Measurements from ENCODE around the gene BCAS1.

The BCAS1 gene

DNA sequence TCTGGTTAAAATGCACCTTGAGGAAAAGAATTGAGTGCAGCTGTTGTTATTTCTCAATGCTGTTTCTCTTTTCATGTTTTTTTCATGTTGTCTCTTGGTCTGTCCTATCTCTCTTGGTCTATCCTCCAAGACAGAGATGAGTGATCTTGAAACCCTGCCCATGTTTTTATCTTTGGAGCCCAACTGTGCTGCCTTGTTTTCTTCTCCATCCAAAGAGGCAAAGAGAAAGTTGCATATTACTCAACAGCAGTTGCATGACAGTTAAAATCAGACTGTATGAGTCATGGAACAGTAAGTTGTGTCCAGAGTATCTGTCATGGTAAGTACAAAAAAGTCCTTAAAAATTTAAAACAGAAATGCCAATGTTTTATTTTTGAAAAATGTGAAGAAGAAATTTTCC is 26.2 kb downstream of the BCAS1 start:
- no peak for DNase-seq

DNA sequence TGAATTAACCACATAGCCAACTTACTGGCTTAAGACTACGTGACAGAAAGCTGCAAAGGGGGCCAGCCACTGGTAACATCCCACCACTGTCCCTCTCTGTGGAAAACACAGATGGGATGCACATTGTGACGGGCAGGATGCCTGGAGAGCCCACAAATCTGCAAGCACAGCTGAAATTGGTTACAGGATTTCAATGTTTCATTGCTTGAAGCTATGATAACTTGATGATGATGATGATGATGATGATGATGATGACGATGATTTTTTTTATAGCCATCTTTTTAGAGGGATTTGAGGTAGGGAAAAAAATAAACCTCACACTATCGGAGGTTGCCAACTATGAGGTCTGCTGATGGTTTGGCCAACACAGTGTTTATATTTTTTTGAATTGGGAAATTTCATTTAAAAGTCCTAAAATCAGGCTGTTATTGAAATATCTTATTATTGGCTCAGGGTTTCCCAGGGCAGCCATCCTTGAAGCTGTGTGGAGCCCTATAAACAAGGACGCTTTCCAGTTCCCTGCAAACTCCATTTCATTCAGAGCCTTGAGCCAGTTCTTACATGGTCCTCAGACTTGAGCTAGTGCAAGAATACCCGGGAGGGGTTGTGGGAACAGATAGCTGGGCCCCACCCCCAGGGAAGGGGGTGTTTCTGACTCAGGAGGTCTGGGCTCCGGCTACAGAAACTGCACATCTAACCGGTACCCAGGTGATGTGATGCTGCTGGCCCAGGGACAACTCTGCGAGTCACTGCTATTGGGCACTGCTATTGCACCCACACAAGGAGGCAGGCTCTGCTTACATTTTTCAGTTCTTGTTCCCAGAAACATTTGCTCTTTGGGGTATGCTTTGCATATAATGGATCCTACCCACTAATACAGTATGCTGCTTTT is 27.1 kb downstream of the BCAS1 start:
- DNase-seq, result no peak

DNA sequence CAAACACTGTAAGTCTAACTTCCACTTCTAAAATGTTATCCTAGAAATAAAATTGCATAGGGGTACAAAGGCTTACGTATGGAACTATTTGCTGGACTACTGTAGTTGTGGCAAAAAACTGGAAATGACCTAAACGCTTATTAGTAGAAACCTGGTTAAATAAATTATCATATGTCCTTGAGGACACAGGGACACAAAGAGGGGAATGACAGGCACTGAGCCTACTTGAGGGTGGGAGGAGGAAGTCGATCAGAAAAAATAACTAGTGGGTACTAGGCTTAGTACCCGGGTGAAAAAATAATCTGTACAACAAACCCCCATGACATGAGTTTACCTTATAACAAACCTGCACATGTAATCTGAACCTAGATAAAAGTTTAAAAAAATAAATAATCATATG is 28.4 kb downstream of the BCAS1 start:
- no peak for DNase-seq

DNA sequence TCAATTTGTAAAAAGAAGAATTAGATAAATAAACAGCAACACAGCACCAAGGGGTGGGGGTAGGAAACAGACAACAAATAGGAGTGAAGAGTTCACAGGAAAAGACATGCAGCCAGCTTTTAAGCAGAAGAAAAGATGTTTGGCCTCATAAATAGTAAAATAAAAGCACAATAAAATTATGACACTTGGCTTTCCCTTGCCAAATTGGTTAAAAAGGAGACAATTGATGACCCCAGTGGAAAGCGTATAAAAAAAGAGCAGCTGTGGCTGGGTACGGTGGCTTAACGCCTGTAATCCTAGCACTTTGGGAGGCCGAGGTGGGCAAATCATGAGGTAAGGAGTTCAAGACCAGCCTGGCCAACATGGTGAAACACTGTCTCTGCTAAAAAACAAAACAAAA is 29.1 kb downstream of the BCAS1 start:
- no peak for DNase-seq

DNA sequence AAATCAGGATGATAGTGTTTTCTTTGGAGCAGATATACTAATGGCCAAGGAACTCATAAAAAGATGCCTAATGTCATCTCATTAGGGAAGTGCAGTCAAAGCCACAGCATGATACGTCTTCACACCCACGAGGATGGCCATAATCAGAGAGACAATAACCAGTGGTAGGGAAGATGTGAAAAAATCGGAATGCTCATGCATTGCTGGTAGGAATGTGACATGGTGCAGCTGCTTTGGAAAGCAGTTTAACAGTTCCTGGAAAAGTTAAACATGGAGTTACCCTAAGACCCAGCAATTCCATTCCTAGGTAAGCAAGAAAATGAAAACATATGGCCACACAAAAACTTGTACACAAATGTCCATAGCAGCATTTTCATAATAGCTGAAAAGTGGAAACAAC is 29.9 kb downstream of the BCAS1 start:
- no peak for DNase-seq

DNA sequence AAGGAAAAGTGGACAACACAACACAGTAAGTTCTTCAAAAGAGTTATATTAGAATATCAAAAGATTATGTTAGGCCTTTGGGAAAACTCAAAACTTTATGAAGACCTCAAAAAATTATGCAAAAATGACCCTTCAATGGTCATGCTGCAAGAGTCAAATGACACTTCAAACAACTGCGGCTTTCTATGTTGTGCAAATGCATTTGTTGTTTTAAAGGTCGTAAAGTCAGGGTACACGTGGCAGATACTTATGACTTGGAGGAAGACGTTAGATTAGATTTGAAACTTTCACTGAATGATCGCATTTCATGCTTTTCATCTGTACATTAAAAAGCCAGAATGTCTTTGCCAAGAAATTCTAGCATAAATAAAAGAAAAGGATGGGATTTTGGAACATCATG is 31.4 kb downstream of the BCAS1 start:
- no peak for DNase-seq

DNA sequence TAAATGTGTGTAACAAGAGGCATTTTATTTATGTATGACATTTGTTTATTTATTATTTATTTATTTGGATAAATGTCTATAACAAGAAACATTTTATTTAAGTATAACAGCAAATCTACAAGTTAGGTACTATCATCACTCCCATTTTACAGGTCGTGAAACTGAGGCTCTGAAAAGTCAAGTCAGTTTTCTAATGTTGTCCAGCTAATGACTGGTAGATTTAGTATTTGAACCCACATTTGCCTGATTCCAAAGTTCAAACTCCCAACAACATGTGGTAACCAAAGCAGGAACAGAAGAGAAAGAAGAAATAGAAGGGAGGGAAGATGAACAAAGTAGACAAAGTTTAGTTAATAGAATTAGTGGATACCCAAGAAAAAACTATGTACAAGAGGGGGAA is 32.9 kb downstream of the BCAS1 start:
- no peak for DNase-seq

DNA sequence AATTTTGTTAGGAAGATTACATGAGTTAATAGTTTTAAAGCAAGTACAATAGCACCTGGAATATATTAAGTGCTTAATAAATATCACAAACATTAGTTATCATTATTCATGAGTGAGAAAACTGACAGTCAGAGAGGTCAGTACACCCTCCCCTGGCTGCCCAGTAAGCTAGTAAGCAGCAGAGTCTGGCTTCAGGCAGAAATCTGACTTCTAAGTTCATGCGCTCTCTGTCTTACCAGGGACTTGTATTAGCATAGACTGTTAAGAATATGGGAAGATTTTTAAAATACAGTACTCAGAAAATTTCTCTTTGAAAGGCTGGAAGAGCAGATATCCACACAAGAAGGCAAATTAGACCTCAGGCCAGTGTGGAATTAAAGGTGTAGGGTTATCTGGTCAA is 40.8 kb downstream of the BCAS1 start:
- no peak for DNase-seq

DNA sequence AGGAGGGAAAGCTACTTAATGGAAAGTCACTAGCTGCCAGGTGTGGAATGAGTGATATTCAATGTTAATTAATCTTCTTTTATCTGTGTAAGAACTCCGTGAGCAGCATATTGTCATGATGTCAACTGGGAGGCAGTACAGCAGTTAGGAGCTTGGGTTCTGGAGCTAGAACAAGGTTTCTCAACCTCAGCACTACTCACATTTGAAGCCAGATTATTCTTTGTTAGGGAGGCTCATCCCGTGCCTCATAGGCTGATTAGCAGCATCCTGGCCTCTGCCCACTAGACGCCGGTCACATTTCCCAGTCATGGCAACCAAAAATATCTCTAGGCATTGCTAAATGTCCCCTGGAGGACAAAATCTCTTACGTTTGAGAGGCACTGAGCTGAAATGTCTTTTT is 41.2 kb downstream of the BCAS1 start:
- no peak for DNase-seq

DNA sequence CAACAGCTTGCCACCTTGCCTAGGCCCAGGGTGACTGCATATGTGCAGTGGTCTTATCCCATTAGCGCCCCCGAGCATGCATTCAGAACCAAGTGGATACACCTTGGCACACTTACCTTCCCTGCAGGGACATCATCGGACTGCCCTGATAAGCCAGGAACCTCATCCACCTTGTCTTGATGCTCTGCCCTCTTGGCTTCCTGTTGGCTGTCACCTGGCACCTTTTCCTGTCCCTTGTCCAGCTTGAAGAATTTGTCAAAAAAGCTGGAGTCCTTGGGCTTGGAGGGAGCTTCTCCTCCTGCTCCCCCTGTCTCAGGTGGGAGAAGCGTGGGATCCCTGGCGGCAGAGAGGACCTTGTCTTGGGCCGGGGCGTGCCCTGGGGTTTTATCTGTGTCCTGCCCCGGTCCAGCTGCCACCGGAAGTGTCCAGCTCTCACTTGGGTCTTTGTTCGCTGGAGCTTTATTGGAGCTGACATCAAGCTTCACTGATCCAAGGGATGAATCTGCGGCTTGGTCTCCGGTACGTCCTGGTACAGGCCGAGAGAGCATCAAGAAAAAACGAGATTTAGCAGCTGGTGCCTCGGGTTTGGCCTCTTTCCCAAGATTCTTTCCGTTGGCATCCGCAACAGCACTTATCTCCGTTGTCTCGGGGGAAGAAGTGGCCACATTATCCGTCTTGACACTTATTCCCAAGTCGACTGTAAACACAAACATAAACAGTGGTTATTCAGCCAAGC is 42.0 kb downstream of the BCAS1 start:
- DNase-seq, result peak; percentile 24

DNA sequence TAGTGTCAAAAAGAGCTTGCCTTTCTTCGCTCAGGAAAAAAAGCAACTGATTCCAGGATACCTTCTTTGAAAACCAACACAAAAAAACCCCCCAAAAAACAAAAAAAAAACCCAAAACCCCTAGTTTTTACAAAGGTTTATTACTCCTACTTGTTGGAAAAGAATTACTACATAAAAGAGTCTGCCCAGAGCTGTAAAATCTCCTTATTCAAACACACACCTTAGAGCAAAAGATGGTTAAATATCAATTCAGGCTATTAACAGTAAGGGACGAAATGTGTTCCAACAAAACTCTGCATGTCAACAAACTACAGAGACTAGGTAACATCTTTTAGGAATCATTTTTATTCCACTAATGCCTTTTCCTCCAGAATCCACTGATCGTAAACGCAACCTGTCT is 42.7 kb downstream of the BCAS1 start:
- no peak for DNase-seq

DNA sequence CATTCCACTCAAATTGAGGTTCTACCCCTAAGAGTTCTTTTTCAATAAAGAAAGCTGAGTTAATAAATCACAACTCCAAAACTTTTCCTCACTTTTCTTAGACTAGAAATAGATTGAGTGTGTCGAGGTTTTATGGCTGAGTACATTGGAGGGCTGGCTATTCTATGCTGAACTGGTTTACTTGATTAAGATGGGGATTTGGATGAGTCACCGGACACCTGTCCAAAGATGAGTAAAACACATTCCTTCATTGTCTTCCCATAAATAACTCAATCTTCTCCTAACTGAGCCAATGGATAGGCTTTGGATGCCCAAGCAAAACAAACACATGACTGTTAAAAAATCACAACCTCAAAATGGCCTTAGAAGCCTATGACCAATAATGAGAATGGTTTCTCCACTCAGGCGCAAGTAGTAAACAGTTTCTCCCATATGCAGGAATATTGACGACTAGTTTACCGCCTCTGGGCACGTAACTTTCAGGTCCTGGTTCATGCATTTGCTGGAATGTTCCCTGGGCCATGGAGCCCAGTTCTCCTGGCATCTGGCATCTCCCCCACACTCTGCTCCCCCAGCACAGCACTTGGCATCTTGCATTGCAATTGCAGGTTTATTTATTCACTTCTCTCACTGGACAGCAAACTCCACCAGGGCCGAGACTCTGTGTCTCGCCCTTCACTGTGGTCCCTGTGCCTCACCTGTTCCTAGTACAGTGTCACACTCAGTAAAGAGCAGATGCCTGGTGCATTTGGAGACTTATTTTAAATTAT is 43.9 kb downstream of the BCAS1 start:
- DNase-seq, result no peak

DNA sequence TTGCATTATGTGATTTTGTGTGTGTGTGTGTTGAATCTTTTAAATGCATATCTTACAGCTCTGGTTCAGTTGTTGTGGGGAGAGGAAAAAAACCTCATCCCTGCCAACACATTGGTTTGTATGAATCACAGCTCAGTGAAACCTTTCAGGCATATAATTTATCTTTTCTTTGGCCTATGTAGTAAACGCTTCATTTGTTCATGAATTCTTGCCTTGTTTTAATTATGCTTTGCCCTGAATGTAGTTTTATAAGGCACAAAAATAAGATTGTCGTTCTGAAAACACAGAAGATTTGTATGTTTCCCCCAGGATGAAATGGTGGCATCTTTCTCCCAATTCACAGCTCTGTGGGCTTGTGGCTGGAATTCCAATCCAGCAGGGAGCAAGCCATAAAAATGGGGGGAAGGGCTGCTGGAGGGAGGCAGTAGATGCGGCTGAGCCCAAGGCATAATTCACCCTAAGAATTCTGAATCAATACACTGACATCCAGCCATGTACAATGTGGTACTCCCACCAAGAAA is 45.1 kb downstream of the BCAS1 start:
- DNase-seq, result no peak

DNA sequence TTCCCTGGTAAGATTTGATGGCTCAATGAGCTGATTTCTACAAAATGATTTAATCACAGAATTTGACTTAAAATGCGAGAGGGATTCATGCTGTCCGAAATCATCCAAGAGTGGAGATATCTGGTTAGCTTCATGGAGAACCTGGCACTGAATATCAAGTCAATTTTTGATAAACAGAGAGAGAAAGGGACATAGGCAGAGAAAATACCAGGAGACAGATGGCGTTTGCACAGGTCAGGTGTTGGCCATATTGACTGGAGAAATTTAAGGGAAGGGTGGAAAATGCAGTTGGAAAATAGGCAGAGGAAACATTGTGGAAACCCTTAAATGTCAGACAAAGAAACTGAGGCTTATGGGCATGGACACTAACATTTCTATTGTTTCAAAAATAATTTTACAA is 47.0 kb downstream of the BCAS1 start:
- peak; percentile 31 for DNase-seq

DNA sequence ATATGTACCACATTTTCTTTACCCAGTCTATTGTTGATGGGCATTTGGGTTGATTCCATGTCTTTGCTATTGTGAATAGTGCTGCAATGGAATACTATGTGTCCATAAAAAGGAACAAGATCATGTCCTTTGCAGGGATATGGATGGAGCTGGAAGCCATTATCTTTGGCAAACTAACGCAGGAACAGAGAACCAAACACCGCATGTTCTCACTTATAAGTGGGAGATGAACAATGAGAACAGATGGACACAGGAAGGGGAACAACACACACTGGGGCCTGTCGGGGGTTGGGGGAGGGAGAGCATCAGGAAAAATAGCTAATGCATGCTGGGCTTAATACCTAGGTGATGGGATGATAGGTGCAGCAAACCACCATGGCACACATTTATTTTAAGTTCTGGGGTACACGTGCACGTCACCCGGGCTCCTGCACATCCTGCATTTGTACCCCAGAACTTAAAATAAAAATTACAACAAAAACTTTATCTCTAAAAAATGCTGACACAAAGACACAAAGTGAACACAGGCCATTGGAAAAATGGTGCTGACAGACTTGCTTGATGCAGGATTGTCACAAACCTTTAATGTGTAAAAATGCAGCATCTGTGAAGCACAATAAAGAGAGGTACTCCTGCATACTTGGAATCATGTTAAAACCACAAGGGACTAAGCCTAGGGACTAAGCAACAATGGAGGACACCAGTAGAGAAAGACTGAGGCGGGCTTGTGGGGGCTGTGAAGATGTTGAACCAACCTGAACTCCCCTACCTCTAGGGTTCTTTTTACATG is 48.8 kb downstream of the BCAS1 start:
- peak; percentile 27 for DNase-seq

DNA sequence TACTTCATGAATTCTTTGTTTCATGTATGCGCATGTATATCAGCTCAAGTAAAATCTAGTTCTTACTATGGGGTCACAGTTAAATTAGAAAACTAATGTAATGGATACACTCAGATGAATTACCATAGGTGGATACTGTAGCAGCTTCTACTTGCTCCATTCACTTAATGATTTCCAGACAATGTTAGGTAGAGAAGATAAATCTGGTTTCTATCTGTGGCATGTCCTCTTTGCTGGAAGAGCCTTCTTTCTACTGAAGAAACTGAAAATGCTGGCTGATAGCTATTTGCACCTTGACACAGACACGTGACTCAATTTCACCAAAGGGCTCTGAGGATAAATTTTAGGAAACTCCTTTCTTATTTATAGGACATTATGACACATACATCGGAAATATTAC is 49.5 kb downstream of the BCAS1 start:
- no peak for DNase-seq

DNA sequence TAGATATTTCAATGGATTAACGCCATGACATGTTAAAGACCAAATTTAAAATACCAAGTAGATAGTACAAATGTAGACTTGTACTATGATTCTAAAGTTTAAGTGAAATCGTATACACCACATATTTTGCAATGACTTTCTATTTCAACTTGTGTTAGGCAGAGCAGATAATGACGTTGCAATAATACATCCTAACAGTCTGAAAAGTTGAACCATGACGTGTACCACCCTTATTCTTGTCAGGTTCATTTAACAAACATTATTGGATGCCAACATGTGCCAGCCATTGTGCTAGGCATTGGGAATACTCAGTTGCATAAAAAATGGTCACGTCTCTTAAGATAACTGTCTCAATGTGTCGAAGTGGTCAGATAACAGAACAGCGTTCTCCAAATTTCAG is 50.0 kb downstream of the BCAS1 start:
- DNase-seq, result no peak

DNA sequence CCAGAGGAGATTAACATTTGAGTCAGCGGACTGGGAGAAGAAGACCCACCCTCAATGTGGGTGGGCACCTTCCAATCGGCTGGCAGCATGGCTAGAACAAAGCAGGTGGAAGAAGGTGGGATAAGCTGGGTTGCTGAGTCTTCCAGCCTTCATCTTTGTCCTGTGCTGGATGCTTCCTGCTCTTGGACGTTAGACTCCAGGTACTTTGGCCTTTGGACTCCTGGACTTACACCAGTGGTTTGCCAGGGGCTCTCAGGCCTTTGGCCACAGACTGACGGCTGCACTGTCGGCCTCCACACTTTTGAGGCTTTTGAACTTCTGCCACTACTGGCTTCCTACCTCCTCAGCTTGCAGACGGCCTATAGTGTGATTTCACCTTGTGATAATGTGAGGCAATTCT is 50.8 kb downstream of the BCAS1 start:
- no peak for DNase-seq

DNA sequence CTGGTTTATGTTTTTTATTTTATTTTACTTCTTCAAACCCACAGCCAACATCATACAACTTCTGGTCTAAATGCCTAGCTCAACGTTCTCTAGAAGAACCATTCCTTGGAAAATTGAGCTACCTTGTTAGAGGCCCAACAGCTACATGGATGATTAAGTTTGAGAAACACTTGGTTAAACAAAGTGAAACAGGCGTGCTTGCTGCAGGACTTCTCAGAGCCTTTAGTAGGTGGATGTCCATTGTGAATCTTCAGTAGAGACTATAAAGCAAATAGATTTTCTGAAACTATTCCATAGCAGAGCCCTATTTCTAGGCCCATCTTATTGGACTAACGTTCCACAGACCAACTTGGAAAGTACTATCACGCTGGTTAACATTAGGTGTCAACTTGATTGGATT is 51.3 kb downstream of the BCAS1 start:
- no peak for DNase-seq

DNA sequence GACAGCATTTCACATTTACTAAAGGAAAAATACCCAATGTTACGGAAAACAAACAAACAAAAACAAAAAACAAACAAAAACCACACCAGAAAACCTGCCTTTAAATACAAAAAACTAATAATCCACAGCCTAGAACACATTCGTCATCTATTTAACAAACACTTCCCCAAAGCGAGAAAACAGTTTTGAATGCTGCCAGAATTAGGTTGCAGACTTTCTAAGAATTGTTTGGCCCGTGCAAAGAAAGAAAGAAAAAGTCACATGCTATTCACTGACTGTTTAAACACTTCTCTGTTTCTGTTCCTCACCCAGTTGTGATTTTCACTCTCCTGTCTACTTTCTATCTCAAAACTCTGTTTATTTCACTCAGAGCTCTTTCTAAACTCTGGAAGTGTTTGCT is 52.5 kb downstream of the BCAS1 start:
- DNase-seq, result no peak

DNA sequence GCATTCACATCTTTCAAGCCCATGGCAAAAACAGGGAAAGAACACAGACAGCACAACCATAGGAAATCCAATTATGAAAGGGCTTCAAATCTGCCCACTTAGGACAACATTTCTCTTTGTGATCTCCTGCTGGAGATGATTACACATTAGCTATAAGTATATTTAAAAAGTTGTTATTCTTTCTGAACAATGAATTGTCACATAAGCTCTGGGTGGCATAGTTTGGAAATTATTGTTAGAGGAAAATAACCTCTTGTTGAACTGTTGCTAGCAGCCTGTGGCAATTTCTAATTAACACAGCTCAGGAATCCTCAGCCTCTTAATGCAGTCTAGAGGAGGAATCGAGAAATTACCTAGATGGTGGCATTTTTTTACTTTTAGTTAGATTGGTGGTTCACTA is 54.9 kb downstream of the BCAS1 start:
- no peak for DNase-seq

DNA sequence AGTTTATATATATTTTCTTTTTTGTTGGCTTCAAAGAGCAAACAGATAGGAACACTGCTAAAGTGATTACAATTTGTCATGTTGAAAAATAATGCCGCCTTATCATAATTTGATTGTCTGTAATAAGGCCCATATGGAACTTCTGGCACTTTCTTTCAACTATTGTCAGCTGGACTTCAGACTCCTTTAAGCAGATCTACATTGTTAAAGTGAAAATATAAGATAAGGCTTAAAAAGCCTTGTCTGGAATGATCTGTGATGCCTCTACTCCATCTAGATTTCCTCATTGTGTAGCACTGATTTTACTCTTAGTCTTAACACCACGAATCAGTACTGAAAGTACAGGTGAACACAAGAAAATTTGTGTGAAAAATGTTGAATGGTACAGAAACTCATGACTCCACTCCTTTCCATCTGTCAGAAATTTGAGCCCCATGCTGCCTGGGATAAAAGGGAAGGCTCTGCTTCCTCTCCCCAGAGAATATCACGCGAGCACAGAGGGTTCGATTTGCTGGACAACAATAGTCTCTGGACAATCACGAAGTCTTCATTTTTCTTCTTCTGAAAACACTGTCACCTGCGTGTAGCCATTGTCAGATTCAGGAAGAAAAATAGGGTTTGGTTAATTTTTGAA is 56.0 kb downstream of the BCAS1 start:
- peak; percentile 68 for DNase-seq

Measured in NCI-H2171 (cell line).